H9 (cell line): ENCODE measurements around the gene PWWP2B. TPM values are rescaled to one million over a fixed set of nuclear protein-coding genes. Genes with fewer than 3 reads are reported as not detected.
A peak's percentile ranks its signal among the peaks of the same experiment; 100 is the strongest.

Experiments
- DNase-seq: peaks from one replicate; pipeline ENCODE4 v3.0.0-alpha.2; 2017
- H2AFZ ChIP-seq: one replicate; pipeline ENCODE4 v1.6.1; 2013; ENCODE audit warnings: mild to moderate bottlenecking, low read length, control low read depth, moderate library complexity
- H2AK5ac ChIP-seq: 2 replicates; pipeline ENCODE4 v1.6.1; 2013; ENCODE audit warnings: low read length, control low read depth, mixed read lengths; ENCODE audit not compliant: insufficient read length
- H2BK120ac ChIP-seq: one replicate; pipeline ENCODE4 v1.6.1; 2013; ENCODE audit warnings: low read depth, mild to moderate bottlenecking, low read length, control low read depth, inconsistent platforms; ENCODE audit not compliant: poor library complexity, severe bottlenecking
- H2BK12ac ChIP-seq: 2 replicates; pipeline ENCODE4 v1.6.1; 2013; ENCODE audit warnings: low read length, control low read depth, mixed read lengths, low read depth; ENCODE audit not compliant: insufficient read length
- H2BK15ac ChIP-seq: 2 replicates; pipeline ENCODE4 v1.6.1; 2013; ENCODE audit warnings: low read depth, low read length, control low read depth
- H2BK20ac ChIP-seq: one replicate; pipeline ENCODE4 v1.6.1; 2013; ENCODE audit warnings: low read depth, mild to moderate bottlenecking, low read length, control low read depth, inconsistent platforms; ENCODE audit not compliant: poor library complexity, severe bottlenecking
- H2BK5ac ChIP-seq: 2 replicates; pipeline ENCODE4 v1.6.1; 2013; ENCODE audit warnings: low read length, control low read depth, mixed read lengths; ENCODE audit not compliant: insufficient read length
- H3K14ac ChIP-seq: 2 replicates; pipeline ENCODE4 v1.6.1; 2013; ENCODE audit warnings: low read length, control low read depth; ENCODE audit not compliant: insufficient read depth
- H3K18ac ChIP-seq: 2 replicates; pipeline ENCODE4 v1.6.1; 2013; ENCODE audit warnings: low read depth, mild to moderate bottlenecking, mixed read lengths, low read length, control low read depth; ENCODE audit not compliant: insufficient read length
- H3K23ac ChIP-seq: 2 replicates; pipeline ENCODE4 v1.6.1; 2013; ENCODE audit warnings: low read length, control low read depth, mixed read lengths, low read depth; ENCODE audit not compliant: insufficient read length
- H3K23me2 ChIP-seq: 2 replicates; pipeline ENCODE4 v1.6.1; 2013; ENCODE audit warnings: low read depth, mild to moderate bottlenecking, mixed read lengths, low read length, control low read depth; ENCODE audit not compliant: insufficient read length, poor library complexity, severe bottlenecking
- H3K27ac ChIP-seq: 2 replicates; pipeline ENCODE4 v1.5.1; 2013; ENCODE audit warnings: low read length, control low read depth, mixed read lengths, low read depth; ENCODE audit not compliant: insufficient read length
- H3K27me3 ChIP-seq: 2 replicates; pipeline ENCODE4 v1.6.1; 2013; ENCODE audit warnings: low read length, control low read depth, inconsistent platforms; ENCODE audit not compliant: insufficient read depth
- H3K4ac ChIP-seq: 2 replicates; pipeline ENCODE4 v1.6.1; 2013; ENCODE audit warnings: low read depth, mild to moderate bottlenecking, control low read depth, inconsistent platforms, low read length, moderate library complexity
- H3K4me1 ChIP-seq: 2 replicates; pipeline ENCODE4 v1.6.1; 2013; ENCODE audit warnings: low read length, control low read depth, inconsistent platforms; ENCODE audit not compliant: insufficient read depth
- H3K4me2 ChIP-seq: 2 replicates; pipeline ENCODE4 v1.6.1; 2013; ENCODE audit warnings: low read length, control low read depth, mixed read lengths; ENCODE audit not compliant: insufficient read length, insufficient read depth
- H3K56ac ChIP-seq: 2 replicates; pipeline ENCODE4 v1.6.1; 2013; ENCODE audit warnings: low read depth, mild to moderate bottlenecking, mixed read lengths, low read length, control low read depth; ENCODE audit not compliant: insufficient read length
- H3K79me1 ChIP-seq: 2 replicates; pipeline ENCODE4 v1.6.1; 2013; ENCODE audit warnings: low read depth, mild to moderate bottlenecking, moderate library complexity, low read length, control low read depth, inconsistent platforms; ENCODE audit not compliant: insufficient read depth, poor library complexity, severe bottlenecking
- H3K79me2 ChIP-seq: 2 replicates; pipeline ENCODE4 v1.6.1; 2013; ENCODE audit warnings: low read length, control low read depth, inconsistent platforms; ENCODE audit not compliant: insufficient read depth
- H3K9ac ChIP-seq: 2 replicates; pipeline ENCODE4 v1.6.1; 2013; ENCODE audit warnings: low read length, control low read depth, mixed read lengths; ENCODE audit not compliant: insufficient read length; ENCODE audit errors: extremely low read depth
- H3K9me3 ChIP-seq: one replicate; pipeline ENCODE4 v1.6.1; 2013; ENCODE audit warnings: low read depth, low read length, inconsistent platforms; ENCODE audit not compliant: control insufficient read depth
- H3T11ph ChIP-seq: one replicate; pipeline ENCODE4 v1.6.1; 2013; ENCODE audit warnings: mild to moderate bottlenecking, low read length, control low read depth, inconsistent platforms
- H4K20me1 ChIP-seq: one replicate; pipeline ENCODE4 v1.6.1; 2013; ENCODE audit not compliant: control insufficient read depth, insufficient read length, insufficient read depth
- H4K5ac ChIP-seq: 2 replicates; pipeline ENCODE4 v1.6.1; 2013; ENCODE audit warnings: low read depth, mild to moderate bottlenecking, mixed read lengths, low read length, control low read depth; ENCODE audit not compliant: insufficient read length
- H4K8ac ChIP-seq: replicated peaks from 2 replicates; pipeline ENCODE4 v1.6.1; 2013; ENCODE audit warnings: low read length, control low read depth, mixed read lengths, low read depth; ENCODE audit not compliant: insufficient read length
- H4K91ac ChIP-seq: 2 replicates; pipeline ENCODE4 v1.6.1; 2013; ENCODE audit warnings: low read depth, mild to moderate bottlenecking, moderate library complexity, mixed read lengths, low read length, control low read depth; ENCODE audit not compliant: insufficient read length
- H3K27ac Mint-ChIP-seq, 3 experiments: 2 replicates in 2 of 3; 3 replicates in 1 of 3; pipeline ENCODE4 v1.8.0; 2020 to 2021; ENCODE audit warnings: mixed read lengths in 3 of 3, mild to moderate bottlenecking in 1 of 3, moderate library complexity in 1 of 3
- H3K27me3 Mint-ChIP-seq: 2 replicates; pipeline ENCODE4 v1.8.0; 2021; ENCODE audit warnings: low read depth, mild to moderate bottlenecking, moderate library complexity, mixed read lengths
- H3K36me3 Mint-ChIP-seq, 3 experiments: 2 replicates in 2 of 3; 3 replicates in 1 of 3; pipeline ENCODE4 v1.8.0; 2020 to 2021; ENCODE audit warnings: low read depth in 3 of 3, mixed read lengths in 3 of 3; ENCODE audit not compliant: insufficient read depth in 1 of 3
- H3K4me1 Mint-ChIP-seq, 2 experiments: 2 replicates each; pipeline ENCODE4 v1.8.0; 2020; ENCODE audit warnings: mixed read lengths in 2 of 2
- H3K4me3 Mint-ChIP-seq, 2 experiments: 2 replicates in 1 of 2; 3 replicates in 1 of 2; pipeline ENCODE4 v1.8.0; 2020 to 2021; ENCODE audit warnings: mild to moderate bottlenecking in 2 of 2, mixed read lengths in 2 of 2, moderate library complexity in 1 of 2
- H3K9me3 Mint-ChIP-seq, 2 experiments: 2 replicates in 1 of 2; 3 replicates in 1 of 2; pipeline ENCODE4 v1.8.0; 2020; ENCODE audit warnings: mild to moderate bottlenecking in 2 of 2, mixed read lengths in 2 of 2, moderate library complexity in 1 of 2
- CTCF ChIP-seq: fragments of 200-600 bp; sonication (generic); conservative IDR thresholded peaks from 3 replicates; pipeline ENCODE4 v1.8.0; 2021; ENCODE audit warnings: antibody characterized with exemption, mild to moderate bottlenecking
- WGBS: extraction: QIAGEN DNeasy Blood & Tissue Kit; methylation state at CpG from one replicate; pipeline ENCODE4 v1.1.7; 2013; ENCODE audit warnings: missing lambda C conversion rate, low lambda C conversion rate, mixed read lengths; ENCODE audit not compliant: insufficient read length; ENCODE audit errors: extremely low coverage; 5-methylcytosine and 5-hydroxymethylcytosine counted together
- total RNA-seq: library from RNA; stranded (reverse); gene quantifications from 2 replicates; pipeline ENCODE4 v1.2.1, GENCODE V29; 2021

The PWWP2B gene
- total RNA-seq, 1 experiment from 2014 or later: 10.0 TPM

DNA sequence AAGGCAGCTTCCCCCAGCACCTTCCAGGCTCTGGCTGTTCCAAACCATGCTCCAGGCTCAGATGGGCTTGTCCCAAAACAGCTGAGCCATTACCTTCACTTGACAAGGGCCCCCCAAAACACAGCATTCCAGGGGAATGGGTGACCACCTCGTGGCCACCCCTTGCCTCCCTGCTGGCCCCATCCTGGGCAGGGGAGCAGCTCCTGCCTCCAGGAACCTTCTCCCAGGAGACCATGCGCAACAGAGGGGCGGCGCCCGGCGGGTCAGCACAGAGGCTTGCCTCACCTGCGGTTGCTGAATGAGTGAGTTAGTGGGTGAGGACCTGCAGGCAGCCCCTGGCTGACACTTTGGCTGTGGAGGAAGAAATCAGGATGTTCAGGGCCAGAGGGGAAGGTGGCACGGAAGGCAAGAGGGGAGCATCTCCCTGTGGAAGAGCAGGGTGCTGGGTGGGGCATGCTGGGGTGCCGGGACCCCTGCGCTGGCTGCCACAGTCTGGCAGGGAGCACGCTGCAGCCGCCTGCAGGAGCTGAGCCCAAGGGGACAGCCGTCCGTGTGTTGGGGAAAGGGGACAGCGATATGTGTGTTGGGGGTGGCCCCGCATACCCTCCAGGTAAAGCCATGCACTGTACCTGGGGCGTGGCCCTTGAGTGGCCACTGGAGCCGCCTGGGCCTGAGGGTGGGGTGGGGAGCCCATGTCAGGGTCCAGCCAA, 54.7 kb downstream of the PWWP2B start:
- H3K36me3 Mint-ChIP-seq: no peaks in the 10 kb centered on the region
- Histone ChIP-seq H3K18ac (no peak overlapping the region), H2AK5ac (no peak overlapping the region), H3T11ph (no peak overlapping the region), H3K9ac (no peak overlapping the region), H3K23me2 (peaks cover 2% of the 10 kb centered on the region), H3K4me1 (0 out of 2 replicates have a peak, but pooled peaks cover 4% of the 10 kb centered on the region), H2BK20ac (no peak overlapping the region), H3K79me1 (no peaks in the 10 kb centered on the region), H2AFZ (no peak overlapping the region), H3K56ac (no peak overlapping the region), H3K4me2 (no peak overlapping the region), H3K79me2 (no peaks in the 10 kb centered on the region), H3K4ac (no peak overlapping the region), H2BK120ac (no peak overlapping the region), H3K27ac (no peak overlapping the region), H3K27me3 (no peaks in the 10 kb centered on the region), H4K8ac (no peak overlapping the region), H3K14ac (no peak overlapping the region), H2BK15ac (no peak overlapping the region), H3K9me3 (no peaks in the 10 kb centered on the region), H4K5ac (no peak overlapping the region), H4K91ac (no peak overlapping the region), H4K20me1 (no peaks in the 10 kb centered on the region), H2BK5ac (no peak overlapping the region), H2BK12ac (no peak overlapping the region), H3K23ac (no peak overlapping the region)
- peaks cover 11 to 28% of the 10 kb centered on the region in 2 experiments for H3K4me1 Mint-ChIP-seq
- H3K27ac Mint-ChIP-seq: peak overlapping the region in 1 of 3 experiments; percentile 50; a peak in 1 of 7 replicates
- peaks cover 12% of the 10 kb centered on the region for H3K27me3 Mint-ChIP-seq
- no CpG with 5 or more reads among the region's 18 CpGs for WGBS
- H3K9me3 Mint-ChIP-seq: no peaks in the 10 kb centered on the region
- DNase-seq: no peak
- no peak overlapping the region; a peak in 1 of 5 replicates for H3K4me3 Mint-ChIP-seq
- no peak for TF ChIP-seq CTCF
